ENCODE data around the gene NDUFC1.

DNA sequence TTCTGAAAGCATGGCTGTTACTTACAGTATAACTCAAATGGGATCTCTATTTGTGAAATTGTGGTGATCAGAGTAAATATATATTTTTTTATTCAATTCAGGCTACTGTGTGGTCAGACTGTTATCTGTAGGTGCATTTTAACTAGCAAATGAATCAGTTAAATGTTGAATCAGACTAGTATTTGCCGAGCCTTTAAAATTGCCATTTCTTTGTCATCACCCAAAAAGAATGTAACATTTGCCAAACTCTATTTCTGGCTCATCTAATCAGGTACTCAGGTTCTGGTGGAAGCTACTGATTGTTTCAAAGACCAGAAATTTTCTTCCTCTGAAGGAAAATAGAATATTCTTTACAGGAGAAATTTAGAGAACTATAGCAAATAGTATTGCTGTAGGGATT is 2.7 kb downstream of the NDUFC1 start:
- TF ChIP-seq CTCF (IDR thresholded peaks at IDR 0.05 in 4 of 5, conservative IDR thresholded peaks at IDR 0.05 in 1 of 5) (no peak), POLR2A (IDR thresholded peaks at IDR 0.05) (no peak)
